HL-60 (cell line): Measurements from ENCODE around the gene GOLGA6L10.

Experiments
- DNase-seq, 2 experiments: peaks; one replicate each; pipeline ENCODE4 v3.0.0-alpha.2; 2010 to 2020; ENCODE audit warnings: low read depth in 1 of 2, low spot score in 1 of 2
- H3K27ac ChIP-seq: fragments of 250-450 bp; sonication (Bioruptor Pico); replicated peaks from 2 replicates; pipeline ENCODE4 v1.5.1; 2020; ENCODE audit warnings: mild to moderate bottlenecking, moderate library complexity
- H3K27me3 ChIP-seq: fragments of 250-450 bp; sonication (Bioruptor Pico); 2 replicates; pipeline ENCODE4 v1.5.1; 2021; ENCODE audit warnings: mild to moderate bottlenecking, moderate library complexity; ENCODE audit not compliant: insufficient read depth, poor library complexity, severe bottlenecking
- H3K4me3 ChIP-seq: replicated peaks from 2 replicates; pipeline ENCODE4 v1.5.1; 2011; ENCODE audit warnings: mild to moderate bottlenecking, control low read depth, low read length; ENCODE audit not compliant: insufficient read depth
- CTCF ChIP-seq: IDR thresholded peaks from one replicate; pipeline ENCODE4 v1.5.1; 2011; ENCODE audit warnings: low read length, control low read depth, inconsistent platforms; ENCODE audit not compliant: insufficient read depth
- GABPA ChIP-seq: IDR thresholded peaks from 2 replicates; pipeline ENCODE4 v1.6.1; 2012; ENCODE audit warnings: low read depth
- POLR2AphosphoS5 ChIP-seq: IDR thresholded peaks from 2 replicates; pipeline ENCODE4 v1.6.1; 2012; ENCODE audit warnings: low read depth
- REST ChIP-seq: IDR thresholded peaks from 2 replicates; pipeline ENCODE4 v1.6.1; 2012; ENCODE audit warnings: low read depth; ENCODE audit not compliant: insufficient replicate concordance
- SPI1 ChIP-seq: IDR thresholded peaks from 2 replicates; pipeline ENCODE4 v1.6.1; 2012; ENCODE audit warnings: low read depth, mild to moderate bottlenecking, borderline replicate concordance

The GOLGA6L10 gene

DNA sequence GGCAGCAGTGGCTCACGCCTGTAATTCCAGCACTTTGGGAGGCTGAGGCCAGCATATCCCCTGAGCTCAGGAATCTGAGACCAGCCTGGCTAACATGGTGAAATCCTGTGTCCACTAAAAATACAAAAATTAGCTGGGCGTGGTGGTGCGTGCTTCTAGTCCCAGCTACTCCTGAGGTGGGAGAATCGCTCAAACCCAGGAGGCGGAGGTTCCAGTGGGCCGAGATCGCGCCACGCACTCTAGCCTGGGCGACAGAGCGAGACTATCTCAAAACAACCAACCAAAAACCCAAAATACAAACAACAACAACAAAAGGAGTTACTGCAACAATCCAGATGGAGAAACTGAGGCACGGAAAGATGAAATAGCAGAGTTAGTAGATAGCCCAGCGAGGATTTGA is 51.2 kb downstream of the GOLGA6L10 start:
- TF ChIP-seq SPI1: no peak
- Histone ChIP-seq H3K4me3 (no peak overlapping the region), H3K27ac (no peak overlapping the region), H3K27me3 (no peaks in the 10 kb centered on the region)
- no peak for DNase-seq

GRCh38 chr15:82297546-82297945 is 51.7 kb downstream of the GOLGA6L10 start:
- H3K27ac ChIP-seq: no peak overlapping the region
- TF ChIP-seq SPI1: no peak
- no peak for TF ChIP-seq CTCF
- TF ChIP-seq GABPA: no peak
- no peak for TF ChIP-seq POLR2AphosphoS5
- no peak for TF ChIP-seq REST
- H3K27me3 ChIP-seq: no peaks in the 10 kb centered on the region
- no peak overlapping the region for H3K4me3 ChIP-seq
- DNase-seq: no peak

DNA sequence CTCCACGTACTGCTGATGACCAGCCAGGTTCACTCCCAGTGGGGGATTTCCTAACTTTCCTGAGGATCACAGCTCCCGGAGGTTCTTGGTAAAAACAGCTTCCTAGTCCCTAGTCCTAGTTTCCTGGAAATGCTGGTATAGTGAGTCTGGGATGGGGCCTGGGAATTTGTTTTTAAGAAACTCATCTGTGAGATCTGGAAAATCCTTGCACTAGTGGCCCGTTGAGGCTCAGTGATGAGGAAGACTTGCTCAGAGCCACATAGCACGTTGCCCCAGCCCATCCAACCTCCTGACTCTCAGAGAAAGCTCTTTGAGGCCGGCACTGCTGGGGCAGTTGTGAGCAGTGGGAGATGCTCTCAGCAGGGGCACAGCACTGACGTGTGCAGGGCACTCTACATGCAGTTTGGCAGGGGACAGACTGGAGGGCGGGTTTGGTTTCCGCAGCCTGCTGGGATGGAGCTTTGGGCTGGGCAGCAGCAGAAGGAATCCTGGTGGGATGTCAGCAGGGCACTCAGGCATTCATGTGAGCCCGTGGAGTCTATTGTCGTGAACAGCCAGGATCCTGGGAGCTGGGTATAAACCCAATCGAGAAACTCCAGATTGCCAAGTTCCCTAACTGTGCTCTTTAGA is 55.1 kb downstream of the GOLGA6L10 start:
- TF ChIP-seq REST: no peak
- TF ChIP-seq GABPA: no peak
- TF ChIP-seq POLR2AphosphoS5: no peak
- no peak for TF ChIP-seq CTCF
- no peak for TF ChIP-seq SPI1
- Histone ChIP-seq H3K4me3 (no peak overlapping the region), H3K27ac (no peak overlapping the region), H3K27me3 (no peaks in the 10 kb centered on the region)
- no peak for DNase-seq

GRCh38 chr15:82292271-82292670 is 57.0 kb downstream of the GOLGA6L10 start:
- DNase-seq: no peak
- no peak overlapping the region for H3K4me3 ChIP-seq
- no peaks in the 10 kb centered on the region for H3K27me3 ChIP-seq
- TF ChIP-seq GABPA (no peak), POLR2AphosphoS5 (no peak), CTCF (no peak), SPI1 (no peak), REST (no peak)
- no peak overlapping the region for H3K27ac ChIP-seq
